ENCODE data around the gene PDK2.

Gene PDK2

GRCh38 chr17:50135316-50136095 is 40.4 kb downstream of the PDK2 start:
- DNase-seq (ENCODE audit: low read depth), result no peak

GRCh38 chr17:50136096-50136687 is 41.0 kb downstream of the PDK2 start:
- DNase-seq (ENCODE audit: low read depth), result no peak

- DNase-seq (ENCODE audit: low read depth), result no peak
These were observed 41.9 kb downstream of the PDK2 start for GRCh38 chr17:50137042-50137441.

GRCh38 chr17:50139185-50139783 is 44.1 kb downstream of the PDK2 start:
- no peak for DNase-seq (ENCODE audit: low read depth)

- no peak for DNase-seq (ENCODE audit: low read depth)
These were observed 45.1 kb downstream of the PDK2 start for GRCh38 chr17:50139950-50140885.

GRCh38 chr17:50141026-50141744 is 46.0 kb downstream of the PDK2 start:
- DNase-seq (ENCODE audit: low read depth), result no peak

GRCh38 chr17:50141745-50142110 is 46.6 kb downstream of the PDK2 start:
- no peak for DNase-seq (ENCODE audit: low read depth)

- DNase-seq (ENCODE audit: low read depth), result no peak
These were observed 48.5 kb downstream of the PDK2 start for GRCh38 chr17:50143461-50144176.

GRCh38 chr17:50144355-50144754 is 49.2 kb downstream of the PDK2 start:
- no peak for DNase-seq (ENCODE audit: low read depth)

GRCh38 chr17:50144845-50145531 is 49.8 kb downstream of the PDK2 start:
- no peak for DNase-seq (ENCODE audit: low read depth)

- DNase-seq (ENCODE audit: low read depth), result no peak
These were observed 50.5 kb downstream of the PDK2 start for GRCh38 chr17:50145532-50146229.

GRCh38 chr17:50146230-50146926 is 51.2 kb downstream of the PDK2 start:
- DNase-seq (ENCODE audit: low read depth), result no peak

- DNase-seq (ENCODE audit: low read depth), result no peak
These were observed 51.9 kb downstream of the PDK2 start for GRCh38 chr17:50146927-50147665.

GRCh38 chr17:50147841-50148225 is 52.7 kb downstream of the PDK2 start:
- DNase-seq (ENCODE audit: low read depth), result no peak

GRCh38 chr17:50148226-50149090 is 53.3 kb downstream of the PDK2 start:
- DNase-seq (ENCODE audit: low read depth), result no peak

GRCh38 chr17:50149091-50149416 is 53.9 kb downstream of the PDK2 start:
- no peak for DNase-seq (ENCODE audit: low read depth)

Data from HS-27A (cell line).